ENCODE results near the gene RCAN1. TPM values are rescaled to one million over a fixed set of nuclear protein-coding genes. Genes with fewer than 3 reads are reported as not detected.

Gene RCAN1
- total and polyA plus RNA-seq, 9 of the 15 experiments (the other 6 are each of a cell fraction or from before 2014, with no cell fraction given) = 4.4 to 16.5 (median 12.3) TPM

- CTCF ChIA-PET (ENCODE audit: low intra/inter-chr PET ratio) = no interaction called here
Observed at GRCh38 chr21:34648739-34649297, 33.9 kb upstream of the RCAN1 start.

DNA sequence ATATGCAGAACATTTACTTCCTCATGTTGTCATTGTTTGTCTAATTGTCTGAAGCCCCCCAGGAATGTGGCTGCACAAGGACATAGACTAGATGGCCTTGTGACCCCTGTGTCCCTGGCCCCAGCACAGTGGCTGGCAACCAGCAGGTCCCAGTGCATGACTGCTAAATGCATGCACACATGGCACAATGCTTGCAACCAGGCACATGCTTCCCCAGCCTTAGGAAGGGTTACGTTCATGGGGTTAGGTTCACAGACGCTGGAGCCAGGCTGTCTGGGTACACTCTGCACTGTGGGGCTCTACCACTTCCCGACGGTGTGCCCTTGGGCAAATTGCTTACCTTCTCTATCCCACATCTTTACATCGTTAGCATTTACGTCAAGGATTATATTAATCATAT, 32.6 kb upstream of the RCAN1 start:
- H3K9ac ChIP-seq (ENCODE audit: insufficient read depth in 1 of 2, low read depth in 2 of 2, low read length in 2 of 2) = no peak overlapping the region
- no peaks in the 10 kb centered on the region for H3K36me3 ChIP-seq (ENCODE audit: control insufficient read depth, insufficient read depth, low read length)
- H3K27me3 ChIP-seq (ENCODE audit: control insufficient read depth in 2 of 2, insufficient read depth in 2 of 2, low read length in 2 of 2) = peaks cover 30 to 36% of the 10 kb centered on the region in 2 experiments
- 0% methylated on average over 6 of the region's 6 CpGs for WGBS (ENCODE audit: insufficient coverage, low coverage, missing lambda C conversion rate)
- in situ Hi-C loops (cut with MboI) (loop anchor here (25.0 kb wide), 1 partner anchor 260 kb away; the partner anchor contains the start of gene SMIM11), intact Hi-C loops (cut with micrococcal nuclease) (no loop called here)
- no peak overlapping the region for H3K4me3 ChIP-seq
- ChIA-PET POLR2A (interaction anchor here (0.6 kb wide), 1 partner anchor 1261 kb away, joined by 3 read pairs; no protein-coding TSS in a partner anchor), CTCF (ENCODE audit: low intra/inter-chr PET ratio) (no interaction called here)
- H3K4me2 ChIP-seq (ENCODE audit: insufficient read depth, low read length) = no peak overlapping the region
- no peaks in the 10 kb centered on the region for H3K9me1 ChIP-seq (ENCODE audit: control insufficient read depth, insufficient read depth, low read length)
- no TSS peak for BruUV-seq (replicated peaks)
- H3K79me2 ChIP-seq (ENCODE audit: control insufficient read depth, insufficient read depth, low read length) = no peaks in the 10 kb centered on the region
- DNase-seq (ENCODE audit: extremely low read depth in 1 of 4, low spot score in 3 of 4) (no peak), FAIRE-seq (no peak), ATAC-seq (no peak)
- no peak overlapping the region for H3K27ac ChIP-seq (ENCODE audit: extremely low read depth, low read depth, low read length)
- no peaks in the 10 kb centered on the region for H4K20me1 ChIP-seq (replicated peaks; ENCODE audit: control insufficient read depth, insufficient read depth, low read length)
- H3K9me3 ChIP-seq (replicated peaks; ENCODE audit: control insufficient read depth, insufficient read depth, low read depth, low read length) = no peaks in the 10 kb centered on the region
- H3K4me1 ChIP-seq (replicated peaks in 1 of 2; ENCODE audit: control insufficient read depth in 2 of 2, insufficient read depth in 2 of 2, low read length in 2 of 2) = no peaks in the 10 kb centered on the region
- no peak overlapping the region for H2AFZ ChIP-seq (ENCODE audit: low read depth, low read length)
- TF ChIP-seq ZNF444 (CRISPR knock-in tag; IDR thresholded peaks at IDR 0.05) (no peak), CREB5 (CRISPR knock-in tag; IDR thresholded peaks at IDR 0.05) (no peak), STAT5A (IDR thresholded peaks at IDR 0.05; ENCODE audit: borderline replicate concordance, low read length) (no peak), SNAPC5 (CRISPR knock-in tag; IDR thresholded peaks at IDR 0.05) (no peak), MEF2A (IDR thresholded peaks at IDR 0.05; ENCODE audit: control insufficient read depth, low read depth, low read length) (no peak), CHD1 (IDR thresholded peaks at IDR 0.05; ENCODE audit: low read length) (no peak), ZNF668 (CRISPR knock-in tag; IDR thresholded peaks at IDR 0.05) (no peak), HMG20B (CRISPR knock-in tag; IDR thresholded peaks at IDR 0.05) (no peak), CEBPB (tag; IDR thresholded peaks at IDR 0.05) (no peak), ZNF75A (CRISPR knock-in tag; IDR thresholded peaks at IDR 0.05) (no peak)
- TF ChIP-seq, protein P1, sequence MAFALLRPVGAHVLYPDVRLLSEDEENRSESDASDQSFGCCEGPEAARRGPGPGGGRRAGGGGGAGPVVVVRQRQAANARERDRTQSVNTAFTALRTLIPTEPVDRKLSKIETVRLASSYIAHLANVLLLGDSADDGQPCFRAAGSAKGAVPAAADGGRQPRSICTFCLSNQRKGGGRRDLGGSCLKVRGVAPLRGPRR (CRISPR knock-in tag; IDR thresholded peaks at IDR 0.05) = no peak

More at GRCh38 chr21:34648739-34649297, 33.9 kb upstream of the RCAN1 start:
- no peaks in the 10 kb centered on the region for H3K36me3 ChIP-seq (ENCODE audit: control insufficient read depth, insufficient read depth, low read length)
- FAIRE-seq (no peak), ATAC-seq (no peak), DNase-seq (ENCODE audit: extremely low read depth in 1 of 4, low spot score in 3 of 4) (no peak)
- TF ChIP-seq ZNF707 (CRISPR knock-in tag; conservative IDR thresholded peaks at IDR 0.05) (no peak), KLF13 (tag; IDR thresholded peaks at IDR 0.05; ENCODE audit: borderline replicate concordance, low read depth) (no peak), RBM25 (IDR thresholded peaks at IDR 0.05; ENCODE audit: low read depth, low read length, severe bottlenecking) (peak; percentile 76), ZNF24 (IDR thresholded peaks at IDR 0.05) (no peak), ADNP (tag; IDR thresholded peaks at IDR 0.05) (0 out of 2 replicates have a peak, but pooled peaks have one; percentile 47), BCOR (IDR thresholded peaks at IDR 0.05) (peak; percentile 44; the same call in 1 of the 2 replicates), ILK (tag; IDR thresholded peaks at IDR 0.05; ENCODE audit: borderline replicate concordance, low read depth) (no peak), KHSRP (IDR thresholded peaks at IDR 0.05) (no peak), CHD4 (IDR thresholded peaks at IDR 0.05; ENCODE audit: insufficient read depth, insufficient replicate concordance, low read depth, low read length, poor library complexity, severe bottlenecking) (peak; percentile 69), SLC30A9 (CRISPR knock-in tag; IDR thresholded peaks at IDR 0.05) (no peak)
- H3K9ac ChIP-seq (ENCODE audit: insufficient read depth in 1 of 2, low read depth in 2 of 2, low read length in 2 of 2) = no peak overlapping the region
- POLR2A ChIA-PET = interaction anchor here (0.6 kb wide), 1 partner anchor 956 kb away, joined by 3 read pairs; no protein-coding TSS in a partner anchor
- peaks cover 26 to 43% of the 10 kb centered on the region in 2 experiments for H3K27me3 ChIP-seq (ENCODE audit: control insufficient read depth in 2 of 2, insufficient read depth in 2 of 2, low read length in 2 of 2)
- no peaks in the 10 kb centered on the region for H3K4me1 ChIP-seq (replicated peaks in 1 of 2; ENCODE audit: control insufficient read depth in 2 of 2, insufficient read depth in 2 of 2, low read length in 2 of 2)
- no TSS peak for BruUV-seq (replicated peaks)
- in situ Hi-C loops (cut with MboI) = loop anchor here (25.0 kb wide), 1 partner anchor 262 kb away; the partner anchor contains the start of gene SMIM11
- WGBS (ENCODE audit: insufficient coverage, low coverage, missing lambda C conversion rate) = under 1% methylated on average over 6 of the region's 6 CpGs
- H3K4me2 ChIP-seq (ENCODE audit: insufficient read depth, low read length) = no peak overlapping the region
- no peak overlapping the region for H3K27ac ChIP-seq (ENCODE audit: extremely low read depth, low read depth, low read length)
- intact Hi-C loops (cut with micrococcal nuclease) = no loop called here
- H3K79me2 ChIP-seq (ENCODE audit: control insufficient read depth, insufficient read depth, low read length) = no peaks in the 10 kb centered on the region
- H3K4me3 ChIP-seq = no peak overlapping the region
- H3K9me3 ChIP-seq (replicated peaks; ENCODE audit: control insufficient read depth, insufficient read depth, low read depth, low read length) = no peaks in the 10 kb centered on the region
- no peak overlapping the region for H2AFZ ChIP-seq (ENCODE audit: low read depth, low read length)
- H3K9me1 ChIP-seq (ENCODE audit: control insufficient read depth, insufficient read depth, low read length) = no peaks in the 10 kb centered on the region
- no peaks in the 10 kb centered on the region for H4K20me1 ChIP-seq (replicated peaks; ENCODE audit: control insufficient read depth, insufficient read depth, low read length)
